Hepatocyte (in vitro differentiated cells): ENCODE data around the gene CCZ1. TPM values are rescaled to one million over a fixed set of nuclear protein-coding genes. Genes with fewer than 3 reads are reported as not detected.
A peak's percentile ranks its signal among the peaks of the same experiment; 100 is the strongest.
"Not testable (repeated sequence)": the region's sequence is repeated elsewhere in the genome, so short reads cannot be mapped to it uniquely, and the experiment has no call there.

ENCODE experiments used
- DNase-seq: peaks from one replicate; pipeline ENCODE4 v3.0.0-alpha.2; 2016; ENCODE audit warnings: low spot score
- H2AFZ ChIP-seq: fragments of 200-600 bp; sonication (generic); 2 replicates; pipeline ENCODE4 v1.6.0; 2016; ENCODE audit warnings: antibody characterized with exemption, mild to moderate bottlenecking
- H3K27ac ChIP-seq: fragments of 200-600 bp; sonication (generic); 2 replicates; pipeline ENCODE4 v1.5.1; 2016; ENCODE audit warnings: mild to moderate bottlenecking
- H3K27me3 ChIP-seq: fragments of 200-600 bp; sonication (generic); 2 replicates; pipeline ENCODE4 v1.6.1; 2016
- H3K36me3 ChIP-seq: fragments of 200-600 bp; sonication (generic); replicated peaks from 2 replicates; pipeline ENCODE4 v1.5.1; 2016; ENCODE audit warnings: low read depth; ENCODE audit not compliant: insufficient read depth
- H3K4me1 ChIP-seq: fragments of 200-600 bp; sonication (generic); 2 replicates; pipeline ENCODE4 v1.5.1; 2016; ENCODE audit warnings: mild to moderate bottlenecking, moderate library complexity; ENCODE audit not compliant: insufficient read depth
- H3K4me2 ChIP-seq: fragments of 200-600 bp; sonication (generic); 2 replicates; pipeline ENCODE4 v1.6.0; 2016
- H3K4me3 ChIP-seq: fragments of 200-600 bp; sonication (generic); 2 replicates; pipeline ENCODE4 v1.5.1; 2016; ENCODE audit warnings: mild to moderate bottlenecking
- H3K79me2 ChIP-seq: fragments of 200-600 bp; sonication (generic); 2 replicates; pipeline ENCODE4 v1.6.0; 2017; ENCODE audit warnings: mild to moderate bottlenecking
- H3K9me2 ChIP-seq: fragments of 200-600 bp; sonication (generic); replicated peaks from 2 replicates; pipeline ENCODE4 v1.6.0; 2017; ENCODE audit warnings: mild to moderate bottlenecking; ENCODE audit not compliant: insufficient read depth
- H3K9me3 ChIP-seq: fragments of 200-600 bp; sonication (generic); 2 replicates; pipeline ENCODE4 v1.5.1; 2016; ENCODE audit warnings: low read depth, mild to moderate bottlenecking
- H4K20me1 ChIP-seq: fragments of 200-600 bp; sonication (generic); 2 replicates; pipeline ENCODE4 v1.6.0; 2016; ENCODE audit warnings: mild to moderate bottlenecking; ENCODE audit not compliant: insufficient read depth, poor library complexity, severe bottlenecking
- CTCF ChIP-seq: fragments of 200-600 bp; sonication (generic); IDR thresholded peaks from 2 replicates; pipeline ENCODE4 v1.5.1; 2016; ENCODE audit warnings: antibody characterized with exemption, mild to moderate bottlenecking; ENCODE audit not compliant: poor library complexity
- EZH2 ChIP-seq: fragments of 200-600 bp; sonication (generic); IDR thresholded peaks from 2 replicates; pipeline ENCODE4 v1.6.1; 2016; ENCODE audit warnings: antibody characterized with exemption, mild to moderate bottlenecking, borderline replicate concordance
- EZH2phosphoT487 ChIP-seq: fragments of 200-600 bp; sonication (generic); IDR thresholded peaks from one replicate; pipeline ENCODE4 v1.6.1; 2018; ENCODE audit warnings: antibody characterized with exemption, mild to moderate bottlenecking, low read depth, moderate library complexity; ENCODE audit not compliant: unreplicated experiment, severe bottlenecking
- WGBS: methylation state at CpG from one replicate; pipeline ENCODE4 v1.1.6; 2016; ENCODE audit warnings: low lambda C conversion rate; ENCODE audit errors: missing lambda C conversion rate; 5-methylcytosine and 5-hydroxymethylcytosine counted together
- polyA plus RNA-seq: library from polyadenylated mRNA; unstranded; fragments of >200 nt; fragmentation: Nextera tagmentation; extraction: Ambion mirVana; gene quantifications from 2 replicates; pipeline ENCODE4 v1.2.1, GENCODE V29; 2016
- total RNA-seq: library from RNA; depleted of rRNA; stranded (reverse); fragments of >200 nt; gene quantifications from 2 replicates; pipeline ENCODE4 v1.2.3, GENCODE V29; 2014

CCZ1 gene
- total and polyA plus RNA-seq, 2 experiments from 2014 or later, result 64.1 to 71.6 TPM

- not testable (repeated sequence) for H3K4me2 ChIP-seq, H3K27me3 ChIP-seq, H3K4me1 ChIP-seq, H3K9me3 ChIP-seq, H3K9me2 ChIP-seq, H4K20me1 ChIP-seq, H3K4me3 ChIP-seq, H3K27ac ChIP-seq, H3K79me2 ChIP-seq, H2AFZ ChIP-seq, H3K36me3 ChIP-seq, DNase-seq
- WGBS, result 85% methylated on average over 5 of the region's 5 CpGs
Observed at GRCh38 chr7:5862753-5863366, 35.7 kb upstream of the CCZ1 start.

GRCh38 chr7:5865279-5865931 is 33.1 kb upstream of the CCZ1 start:
- H3K9me2 ChIP-seq, H4K20me1 ChIP-seq: not testable (repeated sequence)
- 89% methylated on average over 9 of the region's 9 CpGs for WGBS

DNA sequence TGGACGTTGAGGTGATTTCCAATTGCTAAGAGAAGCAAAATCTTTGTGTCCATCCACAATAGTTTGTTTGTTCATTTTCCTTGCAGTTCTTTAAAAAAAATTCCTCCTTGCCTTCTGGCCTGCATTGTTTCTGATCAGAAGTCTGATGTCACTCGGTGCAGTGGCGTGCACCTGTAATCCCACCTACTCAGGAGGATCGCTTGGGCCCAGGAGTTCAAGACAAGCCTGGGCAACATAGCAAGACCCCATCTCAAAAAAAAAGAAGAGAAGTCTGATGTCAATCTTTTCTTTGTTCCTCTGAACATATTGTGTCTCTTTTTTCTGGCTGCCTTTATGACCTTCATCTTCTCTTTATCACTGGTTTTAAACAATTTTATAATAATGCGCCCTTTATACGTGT is 31.5 kb upstream of the CCZ1 start:
- Histone ChIP-seq H3K27me3 (no peaks in the 10 kb centered on the region), H3K27ac (no peak overlapping the region), H3K79me2 (no peaks in the 10 kb centered on the region), H4K20me1 (no peaks in the 10 kb centered on the region), H3K4me3 (no peak overlapping the region), H3K9me3 (no peaks in the 10 kb centered on the region), H3K4me2 (no peak overlapping the region), H3K36me3 (no peaks in the 10 kb centered on the region), H2AFZ (no peak overlapping the region), H3K4me1 (no peaks in the 10 kb centered on the region), H3K9me2 (no peaks in the 10 kb centered on the region)
- TF ChIP-seq EZH2phosphoT487, result no peak
- TF ChIP-seq EZH2, result no peak
- no peak for TF ChIP-seq CTCF
- DNase-seq, result no peak
- WGBS, result 91% methylated on average over 6 of the region's 6 CpGs

More at GRCh38 chr7:5865279-5865931, 33.1 kb upstream of the CCZ1 start:
- not testable (repeated sequence) for H3K27ac ChIP-seq, H3K9me3 ChIP-seq, H2AFZ ChIP-seq, H3K4me3 ChIP-seq, H3K4me1 ChIP-seq, H3K79me2 ChIP-seq, DNase-seq, H3K27me3 ChIP-seq, H3K36me3 ChIP-seq, H3K4me2 ChIP-seq

DNA sequence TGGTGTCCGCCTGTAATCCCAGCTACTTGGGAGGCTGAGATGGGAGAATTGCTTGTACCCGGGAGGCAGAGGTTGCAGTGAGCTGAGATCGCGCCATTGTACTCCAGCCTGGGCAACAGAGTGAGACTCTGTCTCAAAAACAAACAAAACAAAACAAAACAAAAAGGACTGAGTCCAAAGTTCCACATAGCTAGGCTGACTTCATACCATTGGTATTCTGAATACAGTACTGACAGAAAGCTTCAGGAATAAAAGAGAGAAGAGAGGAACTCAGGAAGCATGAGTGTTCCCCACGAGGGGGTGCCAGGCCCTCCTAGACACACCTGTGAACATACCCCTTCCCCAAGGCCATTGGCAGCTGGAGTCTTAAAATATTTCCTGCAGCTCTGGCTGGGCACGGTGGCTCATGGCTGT is 29.6 kb upstream of the CCZ1 start:
- H3K36me3 ChIP-seq, H3K4me3 ChIP-seq, H3K4me1 ChIP-seq, H3K4me2 ChIP-seq, H3K79me2 ChIP-seq, H4K20me1 ChIP-seq, H3K27ac ChIP-seq, H3K9me2 ChIP-seq, H3K9me3 ChIP-seq, H2AFZ ChIP-seq, H3K27me3 ChIP-seq: not testable (repeated sequence)
- WGBS, result 79% methylated on average over 6 of the region's 6 CpGs
- peak; percentile 16 for DNase-seq
- TF ChIP-seq CTCF, result peak; percentile 5
